GM21723 (cell line): ENCODE results near the gene ITPK1.

Experiments
- ATAC-seq: cut with Tn5 transposase; IDR thresholded peaks from one replicate; pipeline ENCODE4 v1.9.1; 2021; ENCODE audit warnings: mild to moderate bottlenecking, moderate library complexity; ENCODE audit not compliant: unreplicated experiment

Gene ITPK1

DNA sequence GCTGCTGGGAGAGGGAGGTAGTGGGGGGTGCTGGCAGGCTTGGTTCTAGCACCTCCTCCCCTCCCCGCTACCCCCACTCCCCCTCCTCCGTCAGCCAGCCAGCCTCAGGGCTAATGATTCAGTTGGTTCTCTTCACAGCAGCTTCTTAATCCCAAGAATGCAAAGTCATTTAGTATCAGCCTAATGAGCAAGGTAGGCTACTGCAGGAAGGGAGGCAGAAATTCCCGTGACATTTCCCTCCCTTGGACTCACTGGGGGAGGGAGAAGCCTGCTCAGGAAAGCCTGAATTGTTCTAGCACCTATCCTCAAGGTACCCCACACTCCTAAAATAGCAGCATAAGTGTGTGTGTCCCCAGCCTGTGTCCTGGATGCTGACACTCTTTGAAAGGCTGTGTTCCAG lies 29.8 kb downstream of the ITPK1 start:
- no peak for ATAC-seq

GRCh38 chr14:93084866-93085857 lies 30.6 kb downstream of the ITPK1 start:
- ATAC-seq: no peak

GRCh38 chr14:93084402-93084801 lies 31.3 kb downstream of the ITPK1 start:
- no peak for ATAC-seq

GRCh38 chr14:93083917-93084316 lies 31.8 kb downstream of the ITPK1 start:
- no peak for ATAC-seq

DNA sequence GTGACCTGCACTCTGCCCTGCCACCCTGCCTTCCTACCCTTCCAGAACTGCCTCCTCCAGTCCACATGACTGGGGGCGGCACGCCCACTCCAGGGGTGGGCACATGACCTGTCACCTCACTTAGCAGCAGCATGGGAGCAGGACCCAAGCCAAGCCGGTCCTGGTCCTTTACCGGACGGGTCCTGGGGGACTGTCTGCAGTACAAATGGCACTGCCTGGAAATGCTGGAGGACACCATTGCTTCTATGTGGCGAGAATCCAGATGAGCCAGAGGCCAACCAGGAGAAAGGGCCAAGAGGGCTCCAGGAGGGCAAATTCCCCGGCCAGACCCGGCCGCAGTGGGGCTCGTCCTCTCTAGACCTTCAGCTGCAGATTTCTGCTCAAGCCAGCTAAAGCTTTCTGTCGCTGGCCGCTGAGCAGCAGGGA lies 33.1 kb downstream of the ITPK1 start:
- no peak for ATAC-seq

- ATAC-seq: no peak
Observed at GRCh38 chr14:93081876-93082570, 33.7 kb downstream of the ITPK1 start.

DNA sequence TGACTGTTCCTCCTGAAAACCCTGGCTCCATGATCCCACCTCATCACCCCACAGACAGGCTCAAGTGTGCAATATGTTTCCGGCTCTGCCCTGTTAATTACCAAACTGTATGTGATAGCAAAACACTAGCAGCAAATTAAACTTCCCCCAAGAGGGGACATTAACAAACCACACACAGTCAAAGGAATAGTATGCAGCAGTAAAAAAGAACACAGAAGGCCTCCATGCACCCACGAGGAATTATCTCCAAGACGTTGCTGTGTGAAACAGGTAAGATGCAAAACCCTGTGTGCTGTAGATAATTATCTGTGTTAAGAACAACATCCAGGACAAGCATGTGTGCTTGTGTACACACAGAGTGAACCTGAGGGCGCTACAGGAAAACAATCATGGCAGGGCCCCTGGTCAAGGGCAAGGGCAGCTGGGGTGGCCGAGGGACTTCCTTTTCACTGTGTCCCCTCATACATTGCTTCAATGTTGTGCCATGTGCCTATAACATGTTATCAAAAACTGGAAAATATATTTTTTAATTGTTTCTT lies 35.8 kb downstream of the ITPK1 start:
- ATAC-seq: no peak

GRCh38 chr14:93079321-93079720 lies 36.4 kb downstream of the ITPK1 start:
- no peak for ATAC-seq

DNA sequence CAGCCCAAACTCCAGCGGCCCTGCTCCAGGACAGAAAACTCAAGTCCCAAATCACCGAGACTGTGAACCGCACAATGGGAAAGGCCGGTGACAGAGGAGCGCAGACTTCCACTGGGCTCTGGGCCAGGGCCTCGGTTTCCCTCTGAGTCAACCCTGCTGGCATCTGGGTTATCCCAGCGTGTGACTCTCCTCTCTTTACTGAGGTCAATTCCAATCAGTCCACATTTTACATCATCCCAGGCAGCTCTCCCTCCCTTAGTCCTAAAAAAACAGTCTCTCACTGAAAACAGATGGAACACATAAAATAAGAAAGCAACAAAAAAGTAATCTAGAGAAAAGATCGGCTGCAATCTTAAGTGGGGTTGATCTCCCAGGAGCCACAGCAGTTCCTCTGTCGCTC lies 36.9 kb downstream of the ITPK1 start:
- no peak for ATAC-seq

- no peak for ATAC-seq
Observed at GRCh38 chr14:93076755-93077154, 39.0 kb downstream of the ITPK1 start.

DNA sequence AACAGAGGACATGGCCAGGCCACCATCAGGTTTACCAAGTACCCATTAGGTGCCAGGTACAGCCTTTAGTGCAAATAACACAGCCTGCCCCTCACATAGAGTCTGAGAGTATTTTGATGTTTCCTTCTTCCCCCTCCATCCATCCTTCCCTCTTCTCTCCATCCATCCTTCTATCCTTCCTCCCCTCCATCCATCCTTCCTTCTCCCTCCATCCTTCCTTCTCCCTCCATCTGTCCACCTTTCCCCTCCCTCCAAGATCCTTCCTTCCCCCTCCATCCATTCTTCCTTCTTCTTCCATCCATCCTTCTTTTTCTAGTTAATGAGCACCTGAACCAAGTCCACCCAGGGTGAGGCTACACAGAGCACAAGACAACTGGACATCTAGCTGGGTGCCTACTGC lies 39.8 kb downstream of the ITPK1 start:
- no peak for ATAC-seq

GRCh38 chr14:93073910-93074769 lies 41.6 kb downstream of the ITPK1 start:
- ATAC-seq: no peak

DNA sequence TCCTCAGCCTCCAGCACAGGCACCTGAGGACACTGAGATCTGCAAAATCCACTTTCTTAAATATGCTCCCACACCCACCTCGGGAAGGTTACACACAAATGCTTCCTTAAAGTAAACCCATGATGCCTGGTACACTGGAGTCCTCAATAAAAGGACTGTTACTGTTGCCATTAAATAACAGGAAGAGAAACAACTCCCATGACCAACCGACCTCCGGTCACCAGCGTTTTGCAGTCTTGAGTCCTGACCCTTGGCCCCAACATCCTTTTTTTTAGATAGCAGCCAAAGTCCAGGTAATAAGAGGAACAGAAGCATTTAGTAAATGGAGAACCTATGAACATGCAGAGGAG lies 42.4 kb downstream of the ITPK1 start:
- no peak for ATAC-seq

DNA sequence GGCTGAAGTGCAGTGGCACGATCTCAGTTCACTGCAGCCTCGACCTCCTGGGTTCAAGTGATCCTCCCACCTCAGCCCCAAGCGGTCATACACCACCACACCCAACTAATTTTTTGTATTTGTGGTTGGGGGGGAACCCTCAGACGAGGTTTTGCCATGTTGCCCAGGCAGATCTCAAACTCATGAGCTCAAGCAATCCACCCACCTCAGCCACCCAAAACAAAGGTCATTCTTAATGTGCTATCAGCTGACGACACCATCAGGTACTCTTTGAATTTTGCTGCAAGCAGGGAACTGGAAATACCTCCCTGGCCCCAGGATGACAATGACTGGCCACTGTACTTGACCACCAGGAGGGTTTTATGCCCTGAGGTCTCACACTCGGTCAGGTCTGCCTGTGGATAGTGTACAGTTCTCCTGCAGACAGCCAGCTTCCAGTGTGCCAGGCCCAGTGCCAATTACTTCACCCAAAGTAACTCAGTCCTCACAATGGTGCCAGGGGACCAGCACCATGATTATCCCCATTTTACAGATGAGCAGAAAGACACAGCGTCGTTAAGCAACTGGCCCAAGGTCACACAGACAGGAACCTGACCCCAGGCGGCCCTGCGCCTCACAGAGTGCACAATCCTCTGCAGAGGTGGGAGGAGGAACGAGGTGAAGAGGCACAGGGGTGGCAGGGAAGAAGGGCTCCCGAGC lies 42.9 kb downstream of the ITPK1 start:
- ATAC-seq: no peak

DNA sequence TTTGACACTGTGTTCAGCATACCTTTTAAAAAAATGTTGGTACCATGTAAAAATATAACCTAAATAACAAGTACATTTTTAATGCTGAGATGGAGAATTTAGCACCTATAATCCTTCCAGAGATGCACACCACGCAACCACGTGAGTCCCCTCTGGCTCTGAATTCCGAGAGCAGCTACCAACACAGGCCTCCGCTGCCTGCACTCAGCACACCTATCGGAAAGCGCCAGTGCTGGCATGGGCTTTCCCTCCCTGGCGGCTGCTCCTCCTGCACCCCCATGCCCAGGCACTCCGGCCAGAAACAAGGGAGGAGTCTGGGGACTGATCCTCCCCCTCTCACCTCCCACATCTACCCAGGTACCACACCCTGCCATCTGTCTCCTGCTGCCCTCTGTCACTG lies 47.0 kb downstream of the ITPK1 start:
- no peak for ATAC-seq

GRCh38 chr14:93067088-93067487 lies 48.6 kb downstream of the ITPK1 start:
- no peak for ATAC-seq

DNA sequence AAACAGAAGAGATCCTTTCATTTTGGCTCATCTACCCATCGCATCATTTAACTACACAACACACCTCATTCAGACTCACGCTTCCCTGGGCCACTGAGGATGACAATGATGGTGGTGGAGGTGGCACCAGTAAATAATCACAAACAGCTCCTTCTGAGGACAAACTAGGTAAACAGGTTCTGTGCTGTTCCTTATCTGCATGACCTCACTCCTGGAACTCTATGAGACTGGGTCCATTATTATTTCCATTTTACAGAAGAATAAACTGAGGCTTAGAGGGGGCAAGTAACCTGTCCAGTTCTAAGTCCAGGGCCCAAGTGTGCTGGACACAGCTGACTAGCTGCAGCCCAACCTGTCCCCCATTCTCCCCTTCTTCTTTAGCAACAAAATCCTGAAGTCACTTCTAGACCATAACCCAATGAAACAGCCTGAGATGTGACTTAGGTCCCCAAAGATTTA lies 50.4 kb downstream of the ITPK1 start:
- ATAC-seq: no peak

GRCh38 chr14:93064411-93065271 lies 51.1 kb downstream of the ITPK1 start:
- no peak for ATAC-seq

GRCh38 chr14:93063393-93063792 lies 52.3 kb downstream of the ITPK1 start:
- no peak for ATAC-seq
